ENCODE results near the gene CYP4B1. TPM values are rescaled to one million over a fixed set of nuclear protein-coding genes. Genes with fewer than 3 reads are reported as not detected.
"Not testable (repeated sequence)": the region's sequence is repeated elsewhere in the genome, so short reads cannot be mapped to it uniquely, and the experiment has no call there.

CYP4B1 gene
- total RNA-seq, 2 donors from 2014 or later, result 12.5 to 30.0 TPM

- intact Hi-C loops (cut with DNase I), result no loop called here
- no peaks in the 10 kb centered on the region for H3K27me3 ChIP-seq
- DNase-seq, result no peak
- no peaks in the 10 kb centered on the region for H3K4me1 ChIP-seq
- no peak overlapping the region for H3K27ac ChIP-seq
- H3K4me3 ChIP-seq, result no peak overlapping the region
- ATAC-seq, result no peak
- TF ChIP-seq CTCF (IDR thresholded peaks at IDR 0.05) (no peak), POLR2A (IDR thresholded peaks at IDR 0.05) (no peak)
- H3K36me3 ChIP-seq (replicated peaks in 1 of 2; ENCODE audit: insufficient read depth in 1 of 2, low read depth in 2 of 2), result no peaks in the 10 kb centered on the region
- H3K9me3 ChIP-seq, result no peaks in the 10 kb centered on the region
- 77 to 92% methylated on average over 3 of the region's 3 CpGs for WGBS, 2 donors
Measured at GRCh38 chr1:46822248-46822826, 23.5 kb downstream of the CYP4B1 start.

- ATAC-seq (no peak), DNase-seq (no peak)
- no peaks in the 10 kb centered on the region for H3K27me3 ChIP-seq
- H3K27ac ChIP-seq, result no peak overlapping the region
- H3K9me3 ChIP-seq, result no peaks in the 10 kb centered on the region
- H3K36me3 ChIP-seq (replicated peaks in 1 of 2; ENCODE audit: insufficient read depth in 1 of 2, low read depth in 2 of 2), result no peaks in the 10 kb centered on the region
- H3K4me1 ChIP-seq, result no peaks in the 10 kb centered on the region
- 39 to 43% methylated on average over 2 of the region's 2 CpGs for WGBS, 2 donors
- intact Hi-C loops (cut with DNase I), result no loop called here
- no peak for TF ChIP-seq POLR2A (IDR thresholded peaks at IDR 0.05)
- no peak for TF ChIP-seq CTCF (IDR thresholded peaks at IDR 0.05)
- H3K4me3 ChIP-seq, result no peak overlapping the region
Measured at GRCh38 chr1:46823151-46823550, 24.3 kb downstream of the CYP4B1 start.

GRCh38 chr1:46826892-46827291 lies 28.0 kb downstream of the CYP4B1 start:
- H3K36me3 ChIP-seq (replicated peaks in 1 of 2; ENCODE audit: insufficient read depth in 1 of 2, low read depth in 2 of 2); H3K4me3 ChIP-seq; H3K4me1 ChIP-seq; H3K9me3 ChIP-seq; ATAC-seq; DNase-seq; H3K27me3 ChIP-seq; H3K27ac ChIP-seq; intact Hi-C loops (cut with DNase I): not testable (repeated sequence)
- 44 to 64% methylated on average over 2 of the region's 2 CpGs for WGBS, 2 donors

GRCh38 chr1:46830665-46831322 lies 31.9 kb downstream of the CYP4B1 start:
- WGBS, 2 donors, result 46 to 69% methylated on average over 6 to 10 of the region's 10 CpGs
- TF ChIP-seq CTCF (IDR thresholded peaks at IDR 0.05) (no peak), POLR2A (IDR thresholded peaks at IDR 0.05) (no peak)
- intact Hi-C loops (cut with DNase I), result no loop called here

GRCh38 chr1:46835469-46835868 lies 36.6 kb downstream of the CYP4B1 start:
- whole genome bisulfite sequencing, 2 donors, result 74% methylated on average over 6 of the region's 6 CpGs
- H3K36me3 ChIP-seq (replicated peaks in 1 of 2; ENCODE audit: insufficient read depth in 1 of 2, low read depth in 2 of 2); ATAC-seq; DNase-seq; H3K4me3 ChIP-seq; H3K27me3 ChIP-seq; H3K4me1 ChIP-seq; intact Hi-C loops (cut with DNase I); H3K9me3 ChIP-seq; H3K27ac ChIP-seq: not testable (repeated sequence)

More at GRCh38 chr1:46830665-46831322, 31.9 kb downstream of the CYP4B1 start:
- H3K4me3 ChIP-seq, result no peak overlapping the region
- no peaks in the 10 kb centered on the region for H3K36me3 ChIP-seq (replicated peaks in 1 of 2; ENCODE audit: insufficient read depth in 1 of 2, low read depth in 2 of 2)
- no peak for ATAC-seq
- H3K9me3 ChIP-seq, result no peaks in the 10 kb centered on the region
- DNase-seq, result no peak
- H3K4me1 ChIP-seq, result no peaks in the 10 kb centered on the region
- H3K27me3 ChIP-seq, result no peaks in the 10 kb centered on the region
- no peak overlapping the region for H3K27ac ChIP-seq

- not testable (repeated sequence) for DNase-seq
- 66 to 69% methylated on average over 9 of the region's 9 CpGs for WGBS, 2 donors
Measured at GRCh38 chr1:46846386-46846785, 47.5 kb downstream of the CYP4B1 start.

GRCh38 chr1:46857660-46858065 lies 58.8 kb downstream of the CYP4B1 start:
- H3K36me3 ChIP-seq (replicated peaks in 1 of 2; ENCODE audit: insufficient read depth in 1 of 2, low read depth in 2 of 2); H3K4me3 ChIP-seq; intact Hi-C loops (cut with DNase I); DNase-seq; ATAC-seq; H3K9me3 ChIP-seq; H3K27me3 ChIP-seq; H3K27ac ChIP-seq; H3K4me1 ChIP-seq: not testable (repeated sequence)
- 54 to 86% methylated on average over 7 to 8 of the region's 8 CpGs for WGBS, 2 donors

More at GRCh38 chr1:46846386-46846785, 47.5 kb downstream of the CYP4B1 start:
- ATAC-seq; H3K27ac ChIP-seq; H3K36me3 ChIP-seq (replicated peaks in 1 of 2; ENCODE audit: insufficient read depth in 1 of 2, low read depth in 2 of 2); intact Hi-C loops (cut with DNase I); H3K27me3 ChIP-seq; H3K4me1 ChIP-seq; H3K9me3 ChIP-seq; H3K4me3 ChIP-seq: not testable (repeated sequence)

Data from body of pancreas (tissue), 4 donors.